Nephron progenitor cell (in vitro differentiated cells): Measurements from ENCODE around the gene C1orf74.

Source experiments
- DNase-seq: peaks from one replicate; pipeline ENCODE4 v3.0.0; 2021
- H3K27ac Mint-ChIP-seq: 2 replicates; pipeline ENCODE4 v1.8.0; 2021; ENCODE audit warnings: mild to moderate bottlenecking, moderate library complexity, mixed read lengths
- H3K27me3 Mint-ChIP-seq: 2 replicates; pipeline ENCODE4 v1.8.0; 2021; ENCODE audit warnings: mild to moderate bottlenecking, low read depth, mixed read lengths; ENCODE audit not compliant: poor library complexity
- H3K36me3 Mint-ChIP-seq: 2 replicates; pipeline ENCODE4 v1.8.0; 2021; ENCODE audit warnings: low read depth, mixed read lengths
- H3K4me1 Mint-ChIP-seq: 2 replicates; pipeline ENCODE4 v1.8.0; 2021; ENCODE audit warnings: mixed read lengths
- H3K4me3 Mint-ChIP-seq: 2 replicates; pipeline ENCODE4 v1.8.0; 2021; ENCODE audit warnings: mild to moderate bottlenecking, moderate library complexity, mixed read lengths
- H3K9me3 Mint-ChIP-seq: 2 replicates; pipeline ENCODE4 v1.8.0; 2021; ENCODE audit warnings: mild to moderate bottlenecking, moderate library complexity, mixed read lengths
- TF ChIP-seq, protein P1 (sequence below): fragments of 200-600 bp; sonication (generic); IDR thresholded peaks from 2 replicates; pipeline ENCODE4 v1.5.0; 2021; ENCODE audit warnings: antibody characterized with exemption

C1orf74 gene

DNA sequence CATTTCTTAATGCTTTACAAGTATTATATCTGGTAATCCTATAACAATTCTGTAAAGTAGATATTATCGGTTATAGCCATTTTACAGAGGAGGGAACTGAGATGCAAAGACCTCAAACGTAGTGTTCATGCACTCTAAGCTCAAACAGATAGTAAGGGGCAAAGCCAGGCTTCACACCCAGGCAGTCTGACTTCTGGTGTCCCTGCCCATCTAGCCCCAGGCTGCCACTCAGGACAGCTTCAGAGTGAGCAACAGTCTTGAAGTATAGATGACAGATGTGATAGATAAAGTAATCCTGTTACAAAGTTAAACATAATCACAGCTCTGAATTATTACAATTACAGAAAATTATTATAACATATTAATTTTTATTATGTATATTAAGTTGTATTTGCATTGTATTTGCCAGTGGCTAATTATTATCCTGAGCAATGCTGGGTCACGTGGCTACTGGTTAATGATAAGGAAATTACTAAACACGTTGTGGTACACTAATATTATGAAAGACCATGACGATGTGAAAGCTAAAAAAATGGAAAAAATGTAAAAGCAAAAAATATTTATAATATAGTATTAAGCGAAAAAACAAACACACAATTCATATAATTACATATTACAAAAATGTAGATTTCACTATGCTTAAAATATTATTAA lies 34.6 kb downstream of the C1orf74 start:
- Mint-ChIP-seq H3K27me3 (peaks cover 24% of the 10 kb centered on the region), H3K27ac (no peak overlapping the region), H3K36me3 (no peaks in the 10 kb centered on the region), H3K9me3 (no peaks in the 10 kb centered on the region), H3K4me1 (peaks cover 6% of the 10 kb centered on the region), H3K4me3 (no peak overlapping the region)
- DNase-seq, result no peak
- TF ChIP-seq, protein P1, sequence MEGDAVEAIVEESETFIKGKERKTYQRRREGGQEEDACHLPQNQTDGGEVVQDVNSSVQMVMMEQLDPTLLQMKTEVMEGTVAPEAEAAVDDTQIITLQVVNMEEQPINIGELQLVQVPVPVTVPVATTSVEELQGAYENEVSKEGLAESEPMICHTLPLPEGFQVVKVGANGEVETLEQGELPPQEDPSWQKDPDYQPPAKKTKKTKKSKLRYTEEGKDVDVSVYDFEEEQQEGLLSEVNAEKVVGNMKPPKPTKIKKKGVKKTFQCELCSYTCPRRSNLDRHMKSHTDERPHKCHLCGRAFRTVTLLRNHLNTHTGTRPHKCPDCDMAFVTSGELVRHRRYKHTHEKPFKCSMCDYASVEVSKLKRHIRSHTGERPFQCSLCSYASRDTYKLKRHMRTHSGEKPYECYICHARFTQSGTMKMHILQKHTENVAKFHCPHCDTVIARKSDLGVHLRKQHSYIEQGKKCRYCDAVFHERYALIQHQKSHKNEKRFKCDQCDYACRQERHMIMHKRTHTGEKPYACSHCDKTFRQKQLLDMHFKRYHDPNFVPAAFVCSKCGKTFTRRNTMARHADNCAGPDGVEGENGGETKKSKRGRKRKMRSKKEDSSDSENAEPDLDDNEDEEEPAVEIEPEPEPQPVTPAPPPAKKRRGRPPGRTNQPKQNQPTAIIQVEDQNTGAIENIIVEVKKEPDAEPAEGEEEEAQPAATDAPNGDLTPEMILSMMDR, result no peak

DNA sequence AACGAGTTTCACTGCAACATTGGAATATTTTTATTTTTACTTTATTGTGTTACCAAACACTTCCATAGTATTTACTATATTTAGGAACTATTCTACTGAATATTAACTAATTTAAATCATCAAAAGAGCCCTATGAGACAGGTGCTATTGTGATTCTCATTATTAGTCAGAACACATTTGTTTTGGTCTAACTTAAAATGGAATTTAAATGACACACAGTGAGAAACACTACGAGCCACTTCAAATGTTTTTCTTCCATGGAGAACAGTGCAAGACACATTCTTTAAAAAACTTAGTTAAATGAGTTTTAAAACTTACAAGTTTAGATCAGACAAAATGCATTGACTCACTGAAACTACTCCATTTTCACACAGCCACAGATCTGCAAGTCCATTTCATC lies 35.2 kb downstream of the C1orf74 start:
- H3K4me3 Mint-ChIP-seq, result no peak overlapping the region
- DNase-seq, result no peak
- no peaks in the 10 kb centered on the region for H3K9me3 Mint-ChIP-seq
- H3K27ac Mint-ChIP-seq, result no peak overlapping the region
- H3K27me3 Mint-ChIP-seq, result peaks cover 27% of the 10 kb centered on the region
- H3K36me3 Mint-ChIP-seq, result no peaks in the 10 kb centered on the region
- TF ChIP-seq, protein P1, result no peak
- peaks cover 6% of the 10 kb centered on the region for H3K4me1 Mint-ChIP-seq

DNA sequence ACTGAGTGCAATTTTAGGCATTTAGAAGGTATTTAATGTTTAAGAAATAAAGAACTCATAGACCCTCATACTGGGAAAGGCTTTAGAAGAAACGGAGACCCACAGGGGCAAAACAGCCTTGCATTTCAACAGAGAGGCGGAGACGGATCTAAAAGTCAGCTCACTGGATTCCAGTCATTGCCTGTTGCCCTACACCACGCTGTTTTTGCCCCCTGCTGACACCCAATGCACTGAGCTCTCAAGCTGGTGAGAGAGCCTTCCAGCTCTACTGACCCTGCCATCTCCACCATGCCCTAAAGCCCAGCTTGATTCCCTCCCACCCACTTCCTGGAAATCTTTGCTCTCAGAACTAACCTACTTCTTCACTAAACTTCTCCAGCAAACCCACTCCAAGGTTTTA lies 35.7 kb downstream of the C1orf74 start:
- peaks cover 27% of the 10 kb centered on the region for H3K27me3 Mint-ChIP-seq

DNA sequence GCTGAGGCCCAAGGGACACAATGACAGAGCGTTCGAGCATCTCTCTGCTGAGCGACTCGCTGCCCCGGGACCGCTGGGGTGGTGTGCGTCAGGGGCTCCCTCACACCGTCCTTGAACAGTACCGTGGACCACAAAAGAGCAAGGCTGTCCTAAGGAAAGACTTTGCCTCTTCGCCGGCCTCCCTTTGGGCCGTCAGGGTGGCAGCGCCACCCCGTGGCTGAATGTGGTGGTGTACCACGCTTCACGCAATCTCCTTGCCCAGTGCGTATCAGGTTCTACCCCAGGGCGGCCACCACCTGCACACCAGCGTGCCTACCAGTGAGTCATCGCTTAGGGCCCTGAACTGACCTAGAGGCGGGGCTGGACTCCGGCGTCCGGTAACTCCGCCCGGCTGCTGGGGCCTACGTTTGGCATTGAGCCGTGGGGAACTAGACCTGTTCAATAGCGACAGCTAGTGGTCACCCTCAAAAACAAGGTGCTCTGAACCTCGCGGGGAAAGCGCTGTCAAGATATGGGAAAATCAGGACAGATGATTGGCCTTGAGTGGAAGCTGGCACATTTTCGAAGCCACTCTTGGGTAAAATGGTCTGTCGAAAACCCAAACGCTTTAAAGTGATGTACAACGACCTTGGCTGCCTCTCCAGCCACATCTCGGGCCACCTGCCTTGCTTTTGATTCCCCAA lies 36.6 kb downstream of the C1orf74 start:
- no peak overlapping the region for H3K27ac Mint-ChIP-seq
- peaks cover 6% of the 10 kb centered on the region for H3K4me1 Mint-ChIP-seq
- peak; percentile 87 for DNase-seq
- TF ChIP-seq, protein P1, result peak; percentile 89
- no peaks in the 10 kb centered on the region for H3K9me3 Mint-ChIP-seq
- peak overlapping the region; percentile 76 for H3K4me3 Mint-ChIP-seq
- H3K36me3 Mint-ChIP-seq, result no peaks in the 10 kb centered on the region
- H3K27me3 Mint-ChIP-seq, result peaks cover 27% of the 10 kb centered on the region

More for the DNA sequence above, 35.7 kb downstream of the C1orf74 start:
- no peak for DNase-seq
- TF ChIP-seq, protein P1, result no peak
- H3K4me1 Mint-ChIP-seq, result peaks cover 6% of the 10 kb centered on the region
- no peaks in the 10 kb centered on the region for H3K36me3 Mint-ChIP-seq
- no peak overlapping the region for H3K27ac Mint-ChIP-seq
- H3K4me3 Mint-ChIP-seq, result no peak overlapping the region
- H3K9me3 Mint-ChIP-seq, result no peaks in the 10 kb centered on the region

DNA sequence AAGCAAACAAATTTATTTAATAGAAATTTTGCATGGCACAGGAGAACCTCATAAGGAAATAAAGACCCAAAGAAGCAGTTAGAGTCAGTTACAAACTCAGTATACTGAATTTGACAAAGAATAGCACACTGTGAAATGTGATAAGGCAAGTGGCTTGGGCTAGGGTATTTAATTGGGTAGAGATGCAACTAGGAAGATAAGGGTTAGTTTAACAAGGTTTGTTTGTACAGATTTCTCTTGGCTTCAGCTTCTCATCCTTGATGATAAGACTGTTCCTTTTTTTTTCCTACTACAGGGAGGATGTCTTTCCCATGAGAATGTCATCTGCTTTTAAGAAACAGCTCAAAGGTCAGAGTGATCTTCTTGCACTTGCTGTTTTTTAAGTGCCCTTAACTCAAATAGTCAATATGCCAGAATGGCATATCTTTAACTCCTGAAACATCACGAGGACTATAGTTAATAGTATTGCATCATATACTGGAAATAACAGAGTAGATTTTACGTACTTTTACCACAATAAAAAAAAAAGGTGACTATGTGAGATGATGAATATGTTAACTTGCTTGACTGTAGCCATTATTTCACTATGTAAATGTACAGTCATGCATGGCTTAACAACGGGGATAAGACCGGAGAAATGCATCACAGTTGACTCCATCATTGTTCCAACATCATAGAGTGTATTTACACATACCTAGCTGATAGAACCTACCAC lies 37.8 kb downstream of the C1orf74 start:
- Mint-ChIP-seq H3K4me3 (no peak overlapping the region), H3K27me3 (peaks cover 21% of the 10 kb centered on the region)
- TF ChIP-seq, protein P1, result no peak

More for the DNA sequence above, 37.8 kb downstream of the C1orf74 start:
- Mint-ChIP-seq H3K4me1 (peaks cover 6% of the 10 kb centered on the region), H3K27ac (no peak overlapping the region), H3K9me3 (no peaks in the 10 kb centered on the region), H3K36me3 (no peaks in the 10 kb centered on the region)
- no peak for DNase-seq
